IgD-negative memory B cell (primary cell): ENCODE results near the gene MYO1H. TPM values are rescaled to one million over a fixed set of nuclear protein-coding genes. Genes with fewer than 3 reads are reported as not detected.

ENCODE experiments used
- H3K27ac Mint-ChIP-seq, 3 donors: one replicate each; pipeline ENCODE4 v1.8.0; 2020 to 2022; ENCODE audit warnings: mild to moderate bottlenecking in 3 of 3, mixed read lengths in 3 of 3, moderate library complexity in 1 of 3
- H3K27me3 Mint-ChIP-seq: one replicate; pipeline ENCODE4 v1.8.0; 2021; ENCODE audit warnings: mixed read lengths
- H3K36me3 Mint-ChIP-seq: one replicate; pipeline ENCODE4 v1.8.0; 2020; ENCODE audit warnings: mild to moderate bottlenecking, mixed read lengths
- H3K4me1 Mint-ChIP-seq, 3 donors: one replicate each; pipeline ENCODE4 v1.8.0; 2020 to 2022; ENCODE audit warnings: mixed read lengths in 3 of 3, mild to moderate bottlenecking in 1 of 3
- H3K4me3 Mint-ChIP-seq, 4 donors: one replicate each; pipeline ENCODE4 v1.8.0; 2020 to 2022; ENCODE audit warnings: mild to moderate bottlenecking in 4 of 4, mixed read lengths in 4 of 4, moderate library complexity in 3 of 4
- H3K9me3 Mint-ChIP-seq, 3 donors: one replicate each; pipeline ENCODE4 v1.8.0; 2020 to 2021; ENCODE audit warnings: mixed read lengths in 3 of 3, mild to moderate bottlenecking in 1 of 3
- polyA plus RNA-seq: library from polyadenylated mRNA; unstranded; fragments of 300-500 nt; fragmentation: Illumina TruSeq; gene quantifications from one replicate; pipeline ENCODE4 v1.2.3, GENCODE V29; 2021

Gene MYO1H
- polyA plus RNA-seq, 1 donor from 2014 or later = not detected

- H3K4me3 Mint-ChIP-seq = no peak overlapping the region
- peaks cover 3% of the 10 kb centered on the region for H3K36me3 Mint-ChIP-seq
- H3K27me3 Mint-ChIP-seq = no peaks in the 10 kb centered on the region
Observed at GRCh38 chr12:109487181-109488050, 139.7 kb downstream of the MYO1H start.

GRCh38 chr12:109488051-109488665, 140.5 kb downstream of the MYO1H start:
- no peaks in the 10 kb centered on the region for H3K27me3 Mint-ChIP-seq
- no peaks in the 10 kb centered on the region for H3K9me3 Mint-ChIP-seq
- H3K27ac Mint-ChIP-seq = no peak overlapping the region
- no peak overlapping the region for H3K4me3 Mint-ChIP-seq
- peaks cover 3% of the 10 kb centered on the region for H3K36me3 Mint-ChIP-seq
- no peaks in the 10 kb centered on the region for H3K4me1 Mint-ChIP-seq

More at GRCh38 chr12:109487181-109488050, 139.7 kb downstream of the MYO1H start:
- no peak overlapping the region for H3K27ac Mint-ChIP-seq
- no peaks in the 10 kb centered on the region for H3K9me3 Mint-ChIP-seq
- peaks cover 0 to under 1% (median 0%) of the 10 kb centered on the region in 3 donors for H3K4me1 Mint-ChIP-seq

- Mint-ChIP-seq H3K27ac (no peak overlapping the region), H3K4me1 (no peaks in the 10 kb centered on the region), H3K9me3 (no peaks in the 10 kb centered on the region), H3K27me3 (no peaks in the 10 kb centered on the region), H3K4me3 (no peak overlapping the region), H3K36me3 (peaks cover 7% of the 10 kb centered on the region)
Observed at GRCh38 chr12:109489016-109489954, 141.6 kb downstream of the MYO1H start.

- Mint-ChIP-seq H3K27ac (no peak overlapping the region), H3K36me3 (peaks cover 9% of the 10 kb centered on the region), H3K9me3 (no peaks in the 10 kb centered on the region), H3K4me1 (no peaks in the 10 kb centered on the region), H3K27me3 (no peaks in the 10 kb centered on the region), H3K4me3 (no peak overlapping the region)
Observed at GRCh38 chr12:109489955-109490565, 142.4 kb downstream of the MYO1H start.

GRCh38 chr12:109491671-109492070, 144.0 kb downstream of the MYO1H start:
- peaks cover 10% of the 10 kb centered on the region for H3K36me3 Mint-ChIP-seq
- H3K27me3 Mint-ChIP-seq = no peaks in the 10 kb centered on the region
- no peak overlapping the region for H3K27ac Mint-ChIP-seq
- no peak overlapping the region for H3K4me3 Mint-ChIP-seq
- H3K4me1 Mint-ChIP-seq = no peaks in the 10 kb centered on the region
- no peaks in the 10 kb centered on the region for H3K9me3 Mint-ChIP-seq

- H3K4me3 Mint-ChIP-seq = no peak overlapping the region
Observed at GRCh38 chr12:109492371-109492770, 144.7 kb downstream of the MYO1H start.

GRCh38 chr12:109493090-109493489, 145.4 kb downstream of the MYO1H start:
- no peak overlapping the region for H3K27ac Mint-ChIP-seq
- no peak overlapping the region for H3K4me3 Mint-ChIP-seq
- H3K36me3 Mint-ChIP-seq = peaks cover 12% of the 10 kb centered on the region
- no peaks in the 10 kb centered on the region for H3K9me3 Mint-ChIP-seq
- H3K27me3 Mint-ChIP-seq = no peaks in the 10 kb centered on the region
- H3K4me1 Mint-ChIP-seq = no peaks in the 10 kb centered on the region

More at GRCh38 chr12:109492371-109492770, 144.7 kb downstream of the MYO1H start:
- H3K27ac Mint-ChIP-seq = no peak overlapping the region
- H3K36me3 Mint-ChIP-seq = peaks cover 12% of the 10 kb centered on the region
- no peaks in the 10 kb centered on the region for H3K27me3 Mint-ChIP-seq
- no peaks in the 10 kb centered on the region for H3K9me3 Mint-ChIP-seq
- no peaks in the 10 kb centered on the region for H3K4me1 Mint-ChIP-seq

- no peak overlapping the region for H3K4me3 Mint-ChIP-seq
- H3K27ac Mint-ChIP-seq = no peak overlapping the region
- H3K27me3 Mint-ChIP-seq = no peaks in the 10 kb centered on the region
- H3K9me3 Mint-ChIP-seq = no peaks in the 10 kb centered on the region
- peaks cover 13% of the 10 kb centered on the region for H3K36me3 Mint-ChIP-seq
- no peaks in the 10 kb centered on the region for H3K4me1 Mint-ChIP-seq
Observed at GRCh38 chr12:109493938-109494337, 146.2 kb downstream of the MYO1H start.

- Mint-ChIP-seq H3K4me3 (no peak overlapping the region), H3K36me3 (peaks cover 12% of the 10 kb centered on the region), H3K9me3 (no peaks in the 10 kb centered on the region), H3K4me1 (no peaks in the 10 kb centered on the region), H3K27me3 (no peaks in the 10 kb centered on the region), H3K27ac (no peak overlapping the region)
Observed at GRCh38 chr12:109494348-109494881, 146.7 kb downstream of the MYO1H start.

- Mint-ChIP-seq H3K27me3 (no peaks in the 10 kb centered on the region), H3K27ac (no peak overlapping the region), H3K9me3 (no peaks in the 10 kb centered on the region), H3K4me3 (no peak overlapping the region), H3K4me1 (no peaks in the 10 kb centered on the region), H3K36me3 (peaks cover 12% of the 10 kb centered on the region)
Observed at GRCh38 chr12:109495012-109495411, 147.3 kb downstream of the MYO1H start.

GRCh38 chr12:109496306-109496705, 148.6 kb downstream of the MYO1H start:
- no peaks in the 10 kb centered on the region for H3K4me1 Mint-ChIP-seq
- no peak overlapping the region for H3K27ac Mint-ChIP-seq
- peaks cover 12% of the 10 kb centered on the region for H3K36me3 Mint-ChIP-seq
- no peaks in the 10 kb centered on the region for H3K9me3 Mint-ChIP-seq
- no peaks in the 10 kb centered on the region for H3K27me3 Mint-ChIP-seq
- no peak overlapping the region for H3K4me3 Mint-ChIP-seq

- no peak overlapping the region for H3K27ac Mint-ChIP-seq
- H3K4me1 Mint-ChIP-seq = no peaks in the 10 kb centered on the region
- peaks cover 12% of the 10 kb centered on the region for H3K36me3 Mint-ChIP-seq
- no peak overlapping the region for H3K4me3 Mint-ChIP-seq
- no peaks in the 10 kb centered on the region for H3K27me3 Mint-ChIP-seq
- H3K9me3 Mint-ChIP-seq = no peaks in the 10 kb centered on the region
Observed at GRCh38 chr12:109497675-109498074, 150.0 kb downstream of the MYO1H start.
